ENCODE results near the gene TRHDE. TPM values are rescaled to one million over a fixed set of nuclear protein-coding genes. Genes with fewer than 3 reads are reported as not detected.

TRHDE gene
- total and polyA plus RNA-seq, 2 of the 13 experiments (the other 11 are each of a cell fraction or from before 2014, with no cell fraction given), result not detected

- TF ChIP-seq E2F2 (CRISPR knock-in tag; IDR thresholded peaks at IDR 0.05; ENCODE audit: borderline replicate concordance) (no peak), RARA (CRISPR knock-in tag; IDR thresholded peaks at IDR 0.05) (no peak), XBP1 (CRISPR knock-in tag; IDR thresholded peaks at IDR 0.05) (no peak), MEIS2 (CRISPR knock-in tag; IDR thresholded peaks at IDR 0.05) (no peak), ISL2 (CRISPR knock-in tag; IDR thresholded peaks at IDR 0.05) (no peak), ZNF432 (CRISPR knock-in tag; IDR thresholded peaks at IDR 0.05; ENCODE audit: borderline replicate concordance) (no peak), JUND (CRISPR knock-in tag; IDR thresholded peaks at IDR 0.05) (no peak)
- TF ChIP-seq, protein P1, sequence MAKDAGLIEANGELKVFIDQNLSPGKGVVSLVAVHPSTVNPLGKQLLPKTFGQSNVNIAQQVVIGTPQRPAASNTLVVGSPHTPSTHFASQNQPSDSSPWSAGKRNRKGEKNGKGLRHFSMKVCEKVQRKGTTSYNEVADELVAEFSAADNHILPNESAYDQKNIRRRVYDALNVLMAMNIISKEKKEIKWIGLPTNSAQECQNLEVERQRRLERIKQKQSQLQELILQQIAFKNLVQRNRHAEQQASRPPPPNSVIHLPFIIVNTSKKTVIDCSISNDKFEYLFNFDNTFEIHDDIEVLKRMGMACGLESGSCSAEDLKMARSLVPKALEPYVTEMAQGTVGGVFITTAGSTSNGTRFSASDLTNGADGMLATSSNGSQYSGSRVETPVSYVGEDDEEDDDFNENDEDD (CRISPR knock-in tag; IDR thresholded peaks at IDR 0.05; ENCODE audit: borderline replicate concordance), result no peak
- TF ChIP-seq, protein P2, sequence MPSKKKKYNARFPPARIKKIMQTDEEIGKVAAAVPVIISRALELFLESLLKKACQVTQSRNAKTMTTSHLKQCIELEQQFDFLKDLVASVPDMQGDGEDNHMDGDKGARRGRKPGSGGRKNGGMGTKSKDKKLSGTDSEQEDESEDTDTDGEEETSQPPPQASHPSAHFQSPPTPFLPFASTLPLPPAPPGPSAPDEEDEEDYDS (CRISPR knock-in tag; IDR thresholded peaks at IDR 0.05), result no peak
Observed at GRCh38 chr12:72448805-72449204, 176.6 kb downstream of the TRHDE start (continued).

DNA sequence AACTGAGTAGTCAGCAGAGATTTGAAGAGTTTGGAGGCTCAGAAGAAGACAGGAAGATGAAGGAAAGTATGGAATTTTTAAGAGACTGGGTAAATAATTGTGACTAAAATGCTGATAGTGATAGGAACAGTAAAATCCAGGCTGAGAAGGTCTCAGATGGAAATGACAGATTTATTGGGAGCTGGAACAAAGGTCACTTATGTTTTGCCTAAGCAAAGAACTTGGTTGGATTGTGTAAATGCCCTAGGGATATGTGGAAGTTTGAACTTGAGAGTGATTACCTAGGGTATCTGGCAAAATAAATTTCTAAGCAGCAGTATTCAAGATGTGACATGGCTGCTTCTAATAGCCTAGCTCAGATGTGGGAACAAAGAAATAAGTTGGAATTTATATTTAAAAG lies 180.9 kb downstream of the TRHDE start:
- no peak overlapping the region for H3K4me3 ChIP-seq (replicated peaks in 1 of 3; ENCODE audit: insufficient read depth in 1 of 3, low read depth in 2 of 3, low read length in 3 of 3)
- intact Hi-C loops (cut with micrococcal nuclease; ENCODE audit: unreplicated experiment), result no loop called here
- no peak overlapping the region for H3K4me2 ChIP-seq (ENCODE audit: low read depth, low read length)
- DNase-seq (ENCODE audit: low spot score), result no peak
- in situ Hi-C loops (cut with HindIII; ENCODE audit: extremely low pct_ligation_motif_present, low pct_unique_long_range_greater_than_20kb), result no loop called here
- ATAC-seq, result no peak
- H3K9ac ChIP-seq (ENCODE audit: insufficient read depth, low read depth, low read length), result no peak overlapping the region
- no peak for FAIRE-seq
- no peaks in the 10 kb centered on the region for H3K27me3 ChIP-seq (ENCODE audit: control insufficient read depth in 1 of 2, insufficient read depth in 2 of 2, low read length in 2 of 2)
- peaks cover 7% of the 10 kb centered on the region; the same call in 1 of the 2 replicates for H3K9me3 ChIP-seq (ENCODE audit: low read length)
- POLR2A ChIA-PET, result no interaction called here
- no peaks in the 10 kb centered on the region for H3K4me1 ChIP-seq (ENCODE audit: insufficient read depth, low read length)
- no peaks in the 10 kb centered on the region for H4K20me1 ChIP-seq (ENCODE audit: insufficient read depth, low read length)
- no peaks in the 10 kb centered on the region for H3K79me2 ChIP-seq (ENCODE audit: insufficient read depth, low read length)
- no peaks in the 10 kb centered on the region for H3K36me3 ChIP-seq (replicated peaks in 1 of 2; ENCODE audit: control insufficient read depth in 1 of 2, insufficient read depth in 2 of 2, low read length in 2 of 2)
- CTCF ChIA-PET (ENCODE audit: low intra/inter-chr PET ratio, low total read pairs), result no interaction called here
- no TSS peak for BruUV-seq (replicated peaks)
- no peak overlapping the region for H2AFZ ChIP-seq (ENCODE audit: low read length)
- H3K27ac ChIP-seq (ENCODE audit: extremely low read length, insufficient read depth, low read length), result no peak overlapping the region
- TF ChIP-seq ZSCAN12 (CRISPR knock-in tag; IDR thresholded peaks at IDR 0.05), result no peak
- no peak for TF ChIP-seq U2AF2 (IDR thresholded peaks at IDR 0.05; ENCODE audit: low read depth, low read length)
- TF ChIP-seq NR2F1 (CRISPR knock-in tag; IDR thresholded peaks at IDR 0.05), result no peak
- TF ChIP-seq ZNF337 (CRISPR knock-in tag; IDR thresholded peaks at IDR 0.05; ENCODE audit: borderline replicate concordance, low read depth), result no peak
- TF ChIP-seq ARNT2 (CRISPR knock-in tag; IDR thresholded peaks at IDR 0.05; ENCODE audit: low read depth), result no peak
- no peak for TF ChIP-seq MTF2 (CRISPR knock-in tag; IDR thresholded peaks at IDR 0.05; ENCODE audit: borderline replicate concordance)
- TF ChIP-seq ZNF75D (CRISPR knock-in tag; IDR thresholded peaks at IDR 0.05; ENCODE audit: borderline replicate concordance), result no peak
- no peak for TF ChIP-seq ZBTB7B (CRISPR knock-in tag; IDR thresholded peaks at IDR 0.05)
- no peak for TF ChIP-seq SIN3B (IDR thresholded peaks at IDR 0.05; ENCODE audit: low read length)
- no peak for TF ChIP-seq KLF9 (CRISPR knock-in tag; IDR thresholded peaks at IDR 0.05; ENCODE audit: low read depth)
- no peak for TF ChIP-seq ZBTB34 (CRISPR knock-in tag; IDR thresholded peaks at IDR 0.05)
- no peak for TF ChIP-seq HINFP (CRISPR knock-in tag; IDR thresholded peaks at IDR 0.05; ENCODE audit: low read depth)
